Renal pelvis (tissue), 4 donors: ENCODE measurements around the gene NR6A1. TPM values are rescaled to one million over a fixed set of nuclear protein-coding genes. Genes with fewer than 3 reads are reported as not detected.
A peak's percentile ranks its signal among the peaks of the same experiment; 100 is the strongest.

Experiments
- DNase-seq: peaks from one replicate; pipeline ENCODE4 v3.0.0-alpha.2; 2013
- polyA plus RNA-seq, 3 donors: library from polyadenylated mRNA; unstranded; fragments of 120-200 nt; gene quantifications; one replicate each; pipeline ENCODE4 v1.2.1, GENCODE V29; 2013; ENCODE audit not compliant: insufficient read length in 3 of 3

The NR6A1 gene
- polyA plus RNA-seq, 3 donors = 1.0 to 1.9 (median 1.6) TPM

- DNase-seq = no peak
These were observed 76.5 kb downstream of the NR6A1 start for GRCh38 chr9:124694414-124695279.

DNA sequence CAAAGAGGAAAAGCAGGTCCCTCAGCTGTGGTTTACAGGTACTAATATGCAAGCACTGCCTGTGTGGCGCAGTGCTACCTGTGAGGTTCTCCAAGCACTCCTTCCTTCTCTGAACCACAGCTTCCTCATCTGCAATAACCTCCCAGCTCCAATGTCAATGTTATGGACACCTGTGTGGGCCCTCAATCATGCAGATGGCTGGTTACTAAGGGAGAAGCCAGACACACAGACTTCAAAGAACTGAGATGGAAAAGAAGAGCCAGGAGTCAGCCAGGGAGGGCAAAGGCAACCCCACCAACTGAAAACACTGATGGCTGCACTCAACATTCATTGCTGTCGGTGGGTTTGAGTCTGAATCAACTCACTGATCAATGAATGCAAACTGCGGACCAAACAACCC is 77.7 kb downstream of the NR6A1 start:
- DNase-seq = no peak

GRCh38 chr9:124688238-124688904 is 82.7 kb downstream of the NR6A1 start:
- no peak for DNase-seq

DNA sequence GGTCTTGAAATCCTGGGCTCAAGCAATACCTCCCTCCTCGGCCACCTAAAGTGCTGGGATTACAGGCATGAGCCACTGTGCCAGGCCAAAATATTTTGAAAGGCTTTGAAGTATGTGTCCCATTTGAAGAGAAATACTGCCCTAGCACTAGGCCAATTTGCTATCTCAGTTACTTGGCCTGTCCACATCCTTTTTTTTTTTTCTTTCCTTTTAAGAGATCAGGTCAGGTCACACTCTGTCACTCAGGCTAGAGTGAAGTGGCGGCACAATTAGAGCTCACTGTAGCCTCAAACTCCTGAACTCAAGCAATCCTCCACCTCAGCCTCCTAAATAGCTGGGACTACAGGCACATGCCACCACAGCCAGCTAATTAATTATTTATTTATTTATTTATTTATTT is 84.2 kb downstream of the NR6A1 start:
- DNase-seq = no peak

- DNase-seq = no peak
These were observed 85.9 kb downstream of the NR6A1 start for GRCh38 chr9:124685217-124685616.

DNA sequence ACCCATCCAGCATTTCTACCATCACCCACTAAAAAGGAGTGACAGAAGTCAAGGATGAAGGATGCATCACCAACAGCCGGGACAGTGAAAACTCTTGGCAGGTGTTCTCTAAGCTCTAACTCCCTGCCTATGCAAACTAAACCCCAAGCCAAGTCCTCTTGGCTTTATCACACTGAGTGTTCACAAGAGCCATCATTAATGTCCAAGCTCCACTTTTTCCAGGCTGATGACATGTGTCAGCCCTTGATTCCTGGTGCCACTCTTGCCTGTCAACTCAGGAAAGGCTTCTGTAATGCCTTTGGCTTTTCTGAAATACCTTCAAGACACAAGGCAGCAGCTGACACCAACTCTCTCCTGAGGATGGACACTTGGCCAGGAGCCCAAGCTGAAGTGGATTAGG is 86.9 kb downstream of the NR6A1 start:
- DNase-seq = no peak

DNA sequence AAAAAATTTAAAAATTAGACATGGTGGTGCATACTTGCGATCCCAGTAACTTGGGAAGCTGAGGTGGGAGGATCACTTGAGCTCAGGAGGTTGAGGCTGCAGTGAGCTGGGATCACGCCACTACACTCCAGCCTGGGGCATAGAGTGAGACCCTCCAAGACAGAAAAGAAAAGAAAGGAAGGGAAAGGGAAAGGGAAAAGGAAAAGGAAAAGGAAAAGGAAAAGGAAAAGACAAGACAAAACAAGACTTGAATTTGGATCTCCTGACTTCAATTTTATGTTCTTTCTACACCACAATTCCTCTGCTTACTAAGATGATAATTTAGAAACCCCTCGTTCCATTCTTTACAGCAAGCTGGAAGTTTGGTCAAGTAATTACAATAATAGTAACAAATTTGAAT is 88.1 kb downstream of the NR6A1 start:
- no peak for DNase-seq

DNA sequence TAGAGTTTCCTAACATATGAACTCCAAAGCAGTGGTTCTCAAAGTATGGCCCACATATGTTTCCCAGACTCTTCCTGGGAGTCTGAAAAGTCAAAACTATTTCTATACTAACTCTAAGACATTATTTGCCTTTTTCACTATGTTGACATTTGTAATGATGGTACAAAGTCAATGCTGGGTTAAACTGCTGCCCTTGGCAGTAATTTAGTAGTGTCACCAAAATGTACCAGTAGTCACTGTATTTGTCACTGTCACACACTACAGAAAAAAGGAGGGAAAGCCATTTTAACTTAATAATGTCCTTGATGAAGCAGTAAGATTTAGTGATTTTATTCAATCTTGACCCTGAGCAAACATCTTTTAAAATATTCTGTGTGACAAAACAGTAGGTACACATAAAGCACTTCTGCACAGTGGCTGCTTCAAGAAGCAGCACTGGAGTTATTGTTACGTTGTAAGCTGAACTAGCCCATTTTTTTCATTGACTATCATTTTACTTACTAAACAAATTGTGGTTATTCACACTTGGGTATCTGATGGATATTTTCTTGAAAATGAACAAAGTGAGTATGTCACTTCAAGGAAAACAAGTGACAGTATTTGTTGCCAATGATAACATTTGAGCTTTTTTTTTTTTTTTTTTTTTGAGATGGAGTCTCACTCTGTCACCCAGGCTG is 90.3 kb downstream of the NR6A1 start:
- no peak for DNase-seq

- DNase-seq = no peak
These were observed 91.1 kb downstream of the NR6A1 start for GRCh38 chr9:124680049-124680448.

DNA sequence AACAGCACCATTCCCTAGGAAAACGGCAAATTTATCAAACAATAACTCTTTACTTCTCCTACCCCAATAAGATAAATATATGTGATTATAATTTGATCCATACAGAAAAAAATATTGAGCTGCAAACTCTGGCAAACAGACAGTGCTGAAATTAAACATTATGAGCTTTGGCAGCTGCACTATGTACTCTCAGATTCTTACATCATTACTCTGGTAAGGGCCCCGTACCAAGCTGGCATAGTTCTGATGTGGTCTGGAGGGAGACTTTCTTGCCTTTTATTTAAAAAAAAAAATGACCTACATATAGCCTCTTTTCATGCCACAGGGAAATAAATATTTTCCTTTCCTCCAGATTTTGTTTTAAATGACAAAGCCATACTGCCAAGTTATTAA is 95.0 kb downstream of the NR6A1 start:
- no peak for DNase-seq

DNA sequence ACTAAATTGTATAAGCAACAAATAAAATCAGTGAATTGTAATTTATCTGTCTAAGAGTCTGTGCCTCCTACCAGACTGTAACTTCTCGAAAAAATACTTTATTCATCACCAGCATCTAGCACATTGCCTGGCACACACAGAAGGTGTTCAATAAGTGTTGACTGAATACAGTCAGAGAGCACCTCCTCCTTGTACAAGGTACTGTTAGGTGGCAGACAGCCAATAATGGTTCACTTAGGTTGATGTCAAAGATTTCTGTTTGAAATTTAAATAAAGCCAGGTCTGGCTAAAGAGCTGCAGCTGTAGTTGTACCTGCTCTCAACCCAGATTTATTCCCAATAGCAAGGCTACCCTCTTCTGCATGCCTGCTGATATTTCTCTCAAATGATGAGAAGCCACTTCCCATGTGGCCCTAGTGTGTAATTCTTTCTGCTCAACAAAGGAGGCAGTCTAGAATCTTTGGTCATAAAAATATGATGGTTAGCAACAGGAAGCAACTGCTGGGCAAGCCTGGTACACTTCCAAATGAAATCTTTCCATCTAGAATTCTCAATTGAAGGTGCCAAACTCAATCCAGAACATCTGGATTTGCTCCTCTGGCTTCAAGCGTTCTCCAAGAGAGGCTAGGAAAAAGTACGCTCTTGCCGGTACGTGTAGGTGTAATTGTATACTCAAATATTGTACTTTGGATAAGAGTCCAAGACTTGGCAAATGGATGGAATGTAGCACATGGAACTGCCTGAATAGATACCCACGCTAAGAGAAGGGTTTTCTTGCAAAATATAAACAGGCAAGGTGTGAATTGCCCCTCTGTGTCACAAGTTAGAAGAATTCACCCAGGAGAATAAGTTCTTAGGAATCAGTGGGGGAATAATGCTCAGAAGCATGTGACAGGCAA is 95.6 kb downstream of the NR6A1 start:
- no peak for DNase-seq

- DNase-seq = no peak
These were observed 96.5 kb downstream of the NR6A1 start for GRCh38 chr9:124674651-124675050.

DNA sequence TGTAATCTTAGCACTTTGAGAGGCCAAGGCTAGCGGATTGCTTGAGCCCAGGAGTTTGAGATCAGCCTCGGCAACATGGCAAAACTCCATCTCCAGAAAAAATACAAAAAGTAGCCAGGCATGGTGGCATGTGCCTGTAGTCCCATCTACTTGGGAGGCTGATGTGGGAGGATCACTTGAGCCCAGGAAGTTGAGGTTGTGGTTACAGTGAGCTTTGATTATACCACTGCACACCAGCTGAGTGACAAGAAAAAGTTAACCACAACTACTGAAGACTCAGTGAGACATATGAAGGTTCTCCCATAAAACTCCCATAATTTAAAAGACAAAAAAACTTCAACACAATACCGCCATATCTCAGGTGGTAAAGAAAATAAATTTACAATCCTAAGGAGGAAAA is 98.0 kb downstream of the NR6A1 start:
- DNase-seq = no peak

GRCh38 chr9:124671861-124672260 is 99.2 kb downstream of the NR6A1 start:
- no peak for DNase-seq

DNA sequence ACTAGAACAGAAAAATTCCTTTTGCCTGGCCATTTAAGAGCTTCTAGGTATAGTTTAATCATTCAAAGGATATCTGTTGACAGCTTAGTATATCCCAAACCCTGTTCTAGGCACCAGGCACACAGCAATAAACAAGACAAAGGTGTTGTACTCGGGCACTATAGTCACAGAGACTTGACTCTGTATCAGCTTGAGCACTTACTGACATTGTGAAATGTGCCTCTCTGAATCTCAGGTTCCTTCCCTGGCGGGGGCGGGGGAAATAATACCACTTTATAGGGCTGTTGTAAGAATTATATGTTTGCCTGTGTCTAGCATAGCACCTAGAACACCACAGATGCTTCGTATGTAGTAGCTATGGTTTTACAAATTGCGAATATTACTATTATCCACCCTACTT is 104.5 kb downstream of the NR6A1 start:
- no peak for DNase-seq

DNA sequence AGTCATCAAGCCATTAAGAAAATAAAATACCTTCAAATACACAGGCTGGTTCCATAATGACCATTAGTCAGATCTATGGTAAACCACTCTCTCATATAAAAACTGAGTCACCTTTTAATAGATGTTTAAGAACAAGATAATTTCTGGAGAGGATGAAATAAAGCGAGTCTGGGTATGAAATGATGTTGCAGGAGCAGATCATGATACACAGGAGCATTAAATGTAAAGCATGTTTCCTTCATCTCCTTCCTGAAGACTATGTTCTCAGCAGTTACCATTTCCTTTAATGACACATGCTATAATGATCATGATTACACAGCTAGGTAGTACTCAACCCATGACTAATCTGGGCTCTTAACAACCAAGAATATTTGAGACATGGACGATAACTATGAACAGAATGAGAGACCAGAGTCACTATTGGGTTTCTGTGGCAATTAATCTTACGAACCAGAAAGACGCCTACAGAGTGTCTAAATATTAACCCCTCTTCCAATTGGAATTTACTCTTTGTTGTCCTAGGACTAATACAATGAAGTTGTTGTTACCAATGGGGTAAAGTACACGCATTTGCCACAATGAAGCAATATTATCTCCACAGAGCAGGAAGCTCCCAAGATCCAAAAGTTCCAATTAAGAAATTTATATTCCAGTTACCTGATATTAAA is 105.6 kb downstream of the NR6A1 start:
- DNase-seq = no peak

DNA sequence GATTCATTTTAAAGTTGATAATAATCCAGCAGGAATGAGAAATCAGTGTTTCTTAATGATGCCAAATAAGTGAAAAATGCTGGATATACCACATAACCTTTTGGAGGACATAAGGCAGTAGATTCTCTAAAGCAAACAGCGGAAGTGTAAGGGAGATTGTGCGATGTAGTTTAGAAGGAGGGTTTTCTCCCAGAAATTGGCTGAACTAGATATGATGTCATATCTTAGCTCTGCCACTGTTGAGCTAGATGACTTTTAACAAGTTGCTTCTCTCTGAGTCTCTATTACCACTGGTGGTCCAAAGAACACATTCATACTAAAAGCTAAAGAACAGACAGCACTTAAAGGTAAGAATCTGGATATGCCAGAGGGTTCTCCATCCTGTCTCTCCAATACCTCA is 107.0 kb downstream of the NR6A1 start:
- DNase-seq = no peak

- DNase-seq = no peak
These were observed 107.8 kb downstream of the NR6A1 start for GRCh38 chr9:124663046-124663961.

- no peak for DNase-seq
These were observed 108.5 kb downstream of the NR6A1 start for GRCh38 chr9:124662561-124662960.

GRCh38 chr9:124661271-124661670 is 109.8 kb downstream of the NR6A1 start:
- peak; percentile 36 for DNase-seq
